Neural progenitor cell (in vitro differentiated cells): ENCODE measurements around the gene GRIN2A.

Experiments used
- CTCF ChIP-seq: fragments of 200-600 bp; sonication (generic); IDR thresholded peaks from 2 replicates; pipeline ENCODE4 v1.5.1; 2017; ENCODE audit warnings: antibody characterized with exemption, mild to moderate bottlenecking
- EZH2 ChIP-seq: fragments of 200-600 bp; sonication (generic); IDR thresholded peaks from 2 replicates; pipeline ENCODE4 v1.6.1; 2017; ENCODE audit warnings: antibody characterized with exemption, mild to moderate bottlenecking, moderate library complexity
- EZH2phosphoT487 ChIP-seq: fragments of 200-600 bp; sonication (generic); IDR thresholded peaks from 2 replicates; pipeline ENCODE4 v1.6.1; 2017; ENCODE audit warnings: antibody characterized with exemption

GRCh38 chr16:9706217-9706836, 475.9 kb downstream of the GRIN2A start:
- TF ChIP-seq CTCF (no peak), EZH2phosphoT487 (no peak), EZH2 (no peak)
